ENCODE results near the gene SAYSD1.

DNA sequence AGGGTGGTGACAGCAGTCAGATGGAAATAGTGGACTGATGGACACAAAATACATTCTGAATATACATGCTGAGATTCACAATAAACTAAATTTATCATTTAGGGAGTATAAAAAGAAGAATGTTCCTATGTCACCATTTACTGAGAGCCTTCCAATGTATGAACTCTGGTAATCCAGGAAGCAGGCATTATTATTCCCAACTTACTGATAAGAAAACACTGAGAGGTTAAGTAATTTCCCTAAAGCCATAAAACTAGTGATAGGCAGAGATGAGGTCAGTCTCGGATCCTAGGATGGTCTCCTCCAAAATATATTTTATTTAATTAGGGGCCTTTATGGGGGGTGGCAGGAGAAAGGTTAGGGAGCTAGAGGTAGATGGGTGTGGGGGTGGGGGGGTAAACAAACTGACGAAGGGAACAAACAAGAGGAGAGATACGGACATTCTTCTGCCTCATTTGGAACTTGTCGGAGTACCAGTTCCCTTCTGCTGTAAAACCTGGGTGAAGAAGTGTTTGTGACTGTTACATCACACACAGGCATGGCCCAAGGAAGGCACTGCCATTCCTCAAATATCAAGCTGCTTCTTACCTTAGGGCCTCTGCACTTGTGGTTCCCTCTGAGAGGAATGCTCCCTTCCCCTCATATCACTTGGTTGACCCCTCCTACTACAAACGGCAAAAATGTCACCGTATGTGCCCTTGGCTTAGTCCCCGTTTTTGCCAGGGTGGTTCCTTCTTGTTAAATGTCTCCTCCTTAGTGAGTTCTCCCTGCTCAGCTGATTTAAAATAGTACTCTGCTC, 6.7 kb downstream of the SAYSD1 start:
- TF ChIP-seq CTCF (conservative IDR thresholded peaks at IDR 0.05; ENCODE audit: low read depth, low read length) (no peak), EZH2 (IDR thresholded peaks at IDR 0.05; ENCODE audit: low read length, unreplicated experiment) (no peak)
